Measurements from ENCODE around the gene NKAIN1. TPM values are rescaled to one million over a fixed set of nuclear protein-coding genes. Genes with fewer than 3 reads are reported as not detected.

NKAIN1 gene
- total RNA-seq, 1 experiment from 2014 or later, result 36.8 TPM

DNA sequence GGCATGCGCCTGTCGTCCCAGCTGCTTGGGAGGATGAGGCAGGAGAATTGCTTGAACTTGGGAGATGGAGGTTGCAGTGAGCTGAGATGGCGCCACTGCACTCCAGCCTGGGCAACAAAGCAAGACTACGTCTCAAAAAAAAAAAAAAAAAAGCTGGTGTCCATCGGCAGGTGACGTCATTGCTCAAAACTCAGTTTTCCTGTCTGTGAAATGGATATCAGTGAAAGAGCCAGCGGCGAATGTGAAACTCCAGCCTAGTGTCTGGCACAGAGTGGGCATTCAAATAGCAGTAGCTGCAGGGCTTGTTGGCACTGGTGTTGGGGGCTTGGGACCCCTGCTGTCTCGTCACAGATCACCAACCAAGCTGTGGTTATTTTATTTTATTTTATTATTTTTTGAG lies 75.8 kb downstream of the NKAIN1 start (continued):
- no peak for TF ChIP-seq ARID4B (CRISPR knock-in tag; IDR thresholded peaks at IDR 0.05; ENCODE audit: borderline replicate concordance)
- no peak for TF ChIP-seq EMX1 (CRISPR knock-in tag; IDR thresholded peaks at IDR 0.05)

GRCh38 chr1:31161571-31161970 lies 78.1 kb downstream of the NKAIN1 start:
- H3K27ac Mint-ChIP-seq, result peak overlapping the region; percentile 86
- ChIA-PET POLR2A (no interaction called here), CTCF (interaction anchor here (0.6 to 1.6 kb wide), 4 partner anchors 10 to 135 kb away, joined by 3 to 10 read pairs (median 4); partner anchors contain the start of genes SNRNP40 and ZCCHC17)
- H3K4me3 Mint-ChIP-seq, result no peak overlapping the region
- DNase-seq (ENCODE audit: low spot score) (no peak), ATAC-seq (no peak)
- H3K27me3 Mint-ChIP-seq (ENCODE audit: low read depth), result no peaks in the 10 kb centered on the region
- H3K4me1 Mint-ChIP-seq, result peaks cover 12% of the 10 kb centered on the region
- H3K36me3 Mint-ChIP-seq, result no peaks in the 10 kb centered on the region
- no peaks in the 10 kb centered on the region for H3K9me3 Mint-ChIP-seq
- TF ChIP-seq PREB (CRISPR knock-in tag; IDR thresholded peaks at IDR 0.05; ENCODE audit: borderline replicate concordance) (no peak), RELA (CRISPR knock-in tag; IDR thresholded peaks at IDR 0.05; ENCODE audit: borderline replicate concordance) (no peak)

DNA sequence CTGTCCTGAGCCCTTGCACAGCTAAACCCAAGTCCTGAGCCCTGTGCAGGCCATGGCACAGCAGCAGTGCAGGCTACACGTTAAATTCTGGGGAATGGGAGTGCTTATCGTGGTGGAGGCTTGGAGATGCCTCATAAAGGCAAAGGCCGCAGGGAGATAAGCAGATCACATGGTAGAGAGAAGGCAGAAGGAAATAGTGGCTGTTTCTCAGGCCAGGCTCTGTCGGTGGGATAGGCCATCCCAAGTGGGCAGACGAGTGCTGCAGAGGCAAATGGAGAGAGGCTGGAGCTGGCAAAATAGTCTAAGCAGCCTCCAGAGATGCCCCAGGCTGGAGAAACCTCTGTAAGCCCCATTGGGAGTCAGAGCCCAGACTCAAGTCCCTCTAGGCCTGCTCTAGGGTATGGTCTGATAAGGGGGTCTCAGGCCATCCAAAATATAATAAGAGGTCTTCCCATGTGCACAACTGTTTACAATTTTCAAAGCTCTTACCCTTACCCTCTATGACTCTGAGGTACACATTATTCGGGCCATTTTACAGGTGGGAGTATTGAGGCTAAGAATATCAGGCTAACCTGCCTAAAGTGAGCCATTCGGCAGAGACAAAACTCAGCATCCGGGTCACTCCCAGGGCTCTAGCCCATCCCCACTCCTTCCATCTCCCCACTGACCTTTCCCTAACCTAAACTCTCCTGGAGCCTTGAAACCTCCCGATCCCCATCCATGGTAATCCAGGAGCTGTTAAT lies 79.6 kb downstream of the NKAIN1 start:
- Mint-ChIP-seq H3K4me3 (no peak overlapping the region), H3K36me3 (no peaks in the 10 kb centered on the region), H3K27ac (peak overlapping the region; percentile 81; the same call in 1 of the 2 replicates), H3K9me3 (no peaks in the 10 kb centered on the region), H3K27me3 (ENCODE audit: low read depth) (no peaks in the 10 kb centered on the region), H3K4me1 (peaks cover 13% of the 10 kb centered on the region)
- CTCF ChIA-PET, result no interaction called here
- DNase-seq (ENCODE audit: low spot score) (no peak), ATAC-seq (no peak)
- POLR2A ChIA-PET, result interaction anchor here (0.6 to 0.7 kb wide), 3 partner anchors 108 to 1626 kb away, joined by 3 to 4 read pairs (median 3); no protein-coding TSS in a partner anchor
- TF ChIP-seq CDX4 (CRISPR knock-in tag; IDR thresholded peaks at IDR 0.05; ENCODE audit: borderline replicate concordance) (no peak), HMGA2 (CRISPR knock-in tag; IDR thresholded peaks at IDR 0.05) (no peak), ZNF219 (CRISPR knock-in tag; IDR thresholded peaks at IDR 0.05; ENCODE audit: borderline replicate concordance) (no peak), ZNF416 (CRISPR knock-in tag; IDR thresholded peaks at IDR 0.05) (no peak), PREB (CRISPR knock-in tag; IDR thresholded peaks at IDR 0.05; ENCODE audit: borderline replicate concordance) (no peak), MAX (CRISPR knock-in tag; IDR thresholded peaks at IDR 0.05) (no peak), SOX15 (CRISPR knock-in tag; IDR thresholded peaks at IDR 0.05) (no peak), ATF1 (CRISPR knock-in tag; IDR thresholded peaks at IDR 0.05) (no peak), SP1 (CRISPR knock-in tag; conservative IDR thresholded peaks at IDR 0.05) (no peak), NR3C1 (CRISPR knock-in tag; conservative IDR thresholded peaks at IDR 0.05; ENCODE audit: low read depth) (no peak)
- TF ChIP-seq, protein P1, sequence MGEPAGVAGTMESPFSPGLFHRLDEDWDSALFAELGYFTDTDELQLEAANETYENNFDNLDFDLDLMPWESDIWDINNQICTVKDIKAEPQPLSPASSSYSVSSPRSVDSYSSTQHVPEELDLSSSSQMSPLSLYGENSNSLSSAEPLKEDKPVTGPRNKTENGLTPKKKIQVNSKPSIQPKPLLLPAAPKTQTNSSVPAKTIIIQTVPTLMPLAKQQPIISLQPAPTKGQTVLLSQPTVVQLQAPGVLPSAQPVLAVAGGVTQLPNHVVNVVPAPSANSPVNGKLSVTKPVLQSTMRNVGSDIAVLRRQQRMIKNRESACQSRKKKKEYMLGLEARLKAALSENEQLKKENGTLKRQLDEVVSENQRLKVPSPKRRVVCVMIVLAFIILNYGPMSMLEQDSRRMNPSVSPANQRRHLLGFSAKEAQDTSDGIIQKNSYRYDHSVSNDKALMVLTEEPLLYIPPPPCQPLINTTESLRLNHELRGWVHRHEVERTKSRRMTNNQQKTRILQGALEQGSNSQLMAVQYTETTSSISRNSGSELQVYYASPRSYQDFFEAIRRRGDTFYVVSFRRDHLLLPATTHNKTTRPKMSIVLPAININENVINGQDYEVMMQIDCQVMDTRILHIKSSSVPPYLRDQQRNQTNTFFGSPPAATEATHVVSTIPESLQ (CRISPR knock-in tag; IDR thresholded peaks at IDR 0.05), result no peak
- TF ChIP-seq, protein P2, sequence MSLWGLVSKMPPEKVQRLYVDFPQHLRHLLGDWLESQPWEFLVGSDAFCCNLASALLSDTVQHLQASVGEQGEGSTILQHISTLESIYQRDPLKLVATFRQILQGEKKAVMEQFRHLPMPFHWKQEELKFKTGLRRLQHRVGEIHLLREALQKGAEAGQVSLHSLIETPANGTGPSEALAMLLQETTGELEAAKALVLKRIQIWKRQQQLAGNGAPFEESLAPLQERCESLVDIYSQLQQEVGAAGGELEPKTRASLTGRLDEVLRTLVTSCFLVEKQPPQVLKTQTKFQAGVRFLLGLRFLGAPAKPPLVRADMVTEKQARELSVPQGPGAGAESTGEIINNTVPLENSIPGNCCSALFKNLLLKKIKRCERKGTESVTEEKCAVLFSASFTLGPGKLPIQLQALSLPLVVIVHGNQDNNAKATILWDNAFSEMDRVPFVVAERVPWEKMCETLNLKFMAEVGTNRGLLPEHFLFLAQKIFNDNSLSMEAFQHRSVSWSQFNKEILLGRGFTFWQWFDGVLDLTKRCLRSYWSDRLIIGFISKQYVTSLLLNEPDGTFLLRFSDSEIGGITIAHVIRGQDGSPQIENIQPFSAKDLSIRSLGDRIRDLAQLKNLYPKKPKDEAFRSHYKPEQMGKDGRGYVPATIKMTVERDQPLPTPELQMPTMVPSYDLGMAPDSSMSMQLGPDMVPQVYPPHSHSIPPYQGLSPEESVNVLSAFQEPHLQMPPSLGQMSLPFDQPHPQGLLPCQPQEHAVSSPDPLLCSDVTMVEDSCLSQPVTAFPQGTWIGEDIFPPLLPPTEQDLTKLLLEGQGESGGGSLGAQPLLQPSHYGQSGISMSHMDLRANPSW (CRISPR knock-in tag; conservative IDR thresholded peaks at IDR 0.05; ENCODE audit: low read depth), result no peak
- TF ChIP-seq, protein P3, sequence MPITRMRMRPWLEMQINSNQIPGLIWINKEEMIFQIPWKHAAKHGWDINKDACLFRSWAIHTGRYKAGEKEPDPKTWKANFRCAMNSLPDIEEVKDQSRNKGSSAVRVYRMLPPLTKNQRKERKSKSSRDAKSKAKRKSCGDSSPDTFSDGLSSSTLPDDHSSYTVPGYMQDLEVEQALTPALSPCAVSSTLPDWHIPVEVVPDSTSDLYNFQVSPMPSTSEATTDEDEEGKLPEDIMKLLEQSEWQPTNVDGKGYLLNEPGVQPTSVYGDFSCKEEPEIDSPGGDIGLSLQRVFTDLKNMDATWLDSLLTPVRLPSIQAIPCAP (CRISPR knock-in tag; IDR thresholded peaks at IDR 0.05), result no peak
